GM12864 (cell line): ENCODE data around the gene CARD9.

Experiments
- DNase-seq: peaks from one replicate; pipeline ENCODE4 v3.0.0-alpha.2; 2011; ENCODE audit warnings: low read depth
- H3K4me3 ChIP-seq: 2 replicates; pipeline ENCODE4 v1.5.1; 2011; ENCODE audit warnings: mild to moderate bottlenecking, low read depth, low read length, control low read depth
- TF ChIP-seq, protein P1 (sequence below): IDR thresholded peaks from 2 replicates; pipeline ENCODE4 v1.5.1; 2011; ENCODE audit warnings: low read depth, mild to moderate bottlenecking, moderate library complexity, low read length, control low read depth, inconsistent platforms; ENCODE audit errors: missing control alignments

CARD9 gene

DNA sequence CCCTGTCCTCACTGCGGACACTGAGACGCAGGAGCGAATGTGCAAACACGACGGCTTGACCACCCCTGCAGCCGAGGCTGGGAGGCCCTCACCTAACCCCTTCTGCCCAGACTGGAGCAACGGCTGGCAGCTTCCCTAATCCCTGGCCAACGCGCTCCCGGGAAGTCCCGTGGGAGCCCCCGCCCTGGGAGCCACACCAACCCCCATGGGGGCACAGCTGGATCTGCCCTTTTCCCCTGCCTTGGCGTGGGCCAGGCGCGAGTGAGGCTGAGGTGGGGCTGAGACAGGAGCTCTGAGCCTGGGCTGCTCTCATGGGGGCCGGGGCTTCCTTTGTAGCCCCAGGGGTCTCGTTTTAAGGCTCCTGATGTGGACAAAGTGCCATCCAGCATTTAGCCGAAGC is 5.3 kb downstream of the CARD9 start:
- no peak for DNase-seq
- TF ChIP-seq, protein P1, sequence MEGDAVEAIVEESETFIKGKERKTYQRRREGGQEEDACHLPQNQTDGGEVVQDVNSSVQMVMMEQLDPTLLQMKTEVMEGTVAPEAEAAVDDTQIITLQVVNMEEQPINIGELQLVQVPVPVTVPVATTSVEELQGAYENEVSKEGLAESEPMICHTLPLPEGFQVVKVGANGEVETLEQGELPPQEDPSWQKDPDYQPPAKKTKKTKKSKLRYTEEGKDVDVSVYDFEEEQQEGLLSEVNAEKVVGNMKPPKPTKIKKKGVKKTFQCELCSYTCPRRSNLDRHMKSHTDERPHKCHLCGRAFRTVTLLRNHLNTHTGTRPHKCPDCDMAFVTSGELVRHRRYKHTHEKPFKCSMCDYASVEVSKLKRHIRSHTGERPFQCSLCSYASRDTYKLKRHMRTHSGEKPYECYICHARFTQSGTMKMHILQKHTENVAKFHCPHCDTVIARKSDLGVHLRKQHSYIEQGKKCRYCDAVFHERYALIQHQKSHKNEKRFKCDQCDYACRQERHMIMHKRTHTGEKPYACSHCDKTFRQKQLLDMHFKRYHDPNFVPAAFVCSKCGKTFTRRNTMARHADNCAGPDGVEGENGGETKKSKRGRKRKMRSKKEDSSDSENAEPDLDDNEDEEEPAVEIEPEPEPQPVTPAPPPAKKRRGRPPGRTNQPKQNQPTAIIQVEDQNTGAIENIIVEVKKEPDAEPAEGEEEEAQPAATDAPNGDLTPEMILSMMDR, result no peak
- no peak overlapping the region for H3K4me3 ChIP-seq

DNA sequence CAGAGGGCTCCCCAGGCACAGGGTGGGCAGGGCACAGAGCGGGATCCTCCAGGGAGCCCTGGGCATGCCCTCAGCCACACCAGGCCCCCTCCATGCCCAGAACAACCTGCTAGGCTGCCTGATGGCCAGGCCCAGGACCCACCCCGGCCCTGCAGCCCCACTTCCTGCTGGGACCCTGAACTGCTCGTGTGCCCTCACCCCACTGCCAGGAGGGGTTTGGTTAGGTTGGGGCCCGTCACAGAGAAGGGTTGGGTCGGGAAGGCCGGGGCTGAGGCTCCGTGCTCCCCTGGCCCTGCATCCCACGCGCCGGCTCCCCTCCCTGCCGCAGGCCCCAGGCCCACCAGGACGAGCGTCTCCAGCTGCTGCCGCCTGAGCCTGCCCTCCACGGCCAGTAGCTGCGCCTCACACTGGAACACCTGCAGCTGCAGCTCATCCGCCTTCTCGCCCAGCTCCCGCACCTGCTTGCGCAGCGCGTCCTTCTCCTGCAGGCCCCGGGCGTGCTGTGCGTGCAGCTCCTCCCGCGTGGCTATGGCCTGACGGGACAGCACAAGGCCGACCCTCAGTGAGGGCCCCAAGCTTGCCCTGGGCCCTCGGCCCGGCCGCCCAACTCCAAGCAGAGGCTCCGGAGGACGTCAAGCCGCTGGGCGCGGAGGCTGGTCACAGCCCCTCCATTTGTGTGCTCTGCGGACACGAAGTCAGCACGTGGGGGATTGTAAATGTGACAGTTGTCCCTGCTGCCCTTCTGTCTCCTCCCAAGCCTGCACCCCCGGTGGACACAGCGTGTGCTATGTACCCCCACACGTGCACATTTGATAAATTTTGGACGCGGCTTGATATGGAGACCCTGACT is 5.9 kb downstream of the CARD9 start:
- TF ChIP-seq, protein P1, result no peak
- H3K4me3 ChIP-seq, result no peak overlapping the region
- DNase-seq, result no peak

DNA sequence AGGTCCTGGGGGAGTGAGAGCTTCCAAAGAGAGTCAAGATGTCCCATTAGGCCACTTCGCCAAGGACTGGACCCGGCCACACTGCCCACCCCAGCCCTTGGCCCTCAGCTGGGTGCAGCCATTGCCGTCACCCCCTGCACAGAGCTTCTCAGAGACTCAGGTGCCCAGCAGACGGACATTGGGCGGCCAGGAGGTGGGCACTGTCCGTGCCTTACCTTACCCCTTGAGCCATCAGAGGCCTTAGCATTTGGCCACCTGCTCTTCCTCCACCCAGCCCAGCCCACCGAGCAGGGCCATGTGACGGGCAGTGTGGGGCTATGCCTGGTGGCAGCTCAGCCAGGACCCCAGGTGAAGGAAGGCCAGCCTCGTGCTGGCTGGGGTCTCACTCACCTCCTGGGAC is 6.6 kb downstream of the CARD9 start:
- no peak for DNase-seq
- TF ChIP-seq, protein P1, result no peak
- no peak overlapping the region for H3K4me3 ChIP-seq

DNA sequence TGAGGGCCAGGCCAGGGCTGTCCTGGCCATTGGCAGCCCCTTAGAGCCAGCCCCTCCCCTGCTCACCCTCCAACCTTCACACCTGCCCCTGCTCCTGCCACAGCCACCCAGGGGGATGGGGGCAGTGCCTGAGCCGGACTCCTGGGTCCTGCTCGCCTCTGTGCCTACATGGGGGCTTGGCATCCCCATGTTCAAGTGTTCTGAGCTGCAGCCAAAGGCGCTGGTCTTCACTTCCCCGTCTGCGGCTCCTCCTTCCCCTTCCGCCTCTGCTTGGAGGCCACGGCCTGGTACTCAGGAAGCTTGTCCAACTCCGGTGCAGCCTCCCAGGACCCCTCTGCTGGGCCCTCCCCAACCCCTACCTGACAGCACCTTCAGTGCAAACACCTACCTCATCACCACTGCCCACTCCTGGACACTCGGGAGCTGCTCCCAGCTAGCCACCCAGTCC is 7.7 kb downstream of the CARD9 start:
- TF ChIP-seq, protein P1, result no peak
- no peak for DNase-seq
- no peak overlapping the region for H3K4me3 ChIP-seq

DNA sequence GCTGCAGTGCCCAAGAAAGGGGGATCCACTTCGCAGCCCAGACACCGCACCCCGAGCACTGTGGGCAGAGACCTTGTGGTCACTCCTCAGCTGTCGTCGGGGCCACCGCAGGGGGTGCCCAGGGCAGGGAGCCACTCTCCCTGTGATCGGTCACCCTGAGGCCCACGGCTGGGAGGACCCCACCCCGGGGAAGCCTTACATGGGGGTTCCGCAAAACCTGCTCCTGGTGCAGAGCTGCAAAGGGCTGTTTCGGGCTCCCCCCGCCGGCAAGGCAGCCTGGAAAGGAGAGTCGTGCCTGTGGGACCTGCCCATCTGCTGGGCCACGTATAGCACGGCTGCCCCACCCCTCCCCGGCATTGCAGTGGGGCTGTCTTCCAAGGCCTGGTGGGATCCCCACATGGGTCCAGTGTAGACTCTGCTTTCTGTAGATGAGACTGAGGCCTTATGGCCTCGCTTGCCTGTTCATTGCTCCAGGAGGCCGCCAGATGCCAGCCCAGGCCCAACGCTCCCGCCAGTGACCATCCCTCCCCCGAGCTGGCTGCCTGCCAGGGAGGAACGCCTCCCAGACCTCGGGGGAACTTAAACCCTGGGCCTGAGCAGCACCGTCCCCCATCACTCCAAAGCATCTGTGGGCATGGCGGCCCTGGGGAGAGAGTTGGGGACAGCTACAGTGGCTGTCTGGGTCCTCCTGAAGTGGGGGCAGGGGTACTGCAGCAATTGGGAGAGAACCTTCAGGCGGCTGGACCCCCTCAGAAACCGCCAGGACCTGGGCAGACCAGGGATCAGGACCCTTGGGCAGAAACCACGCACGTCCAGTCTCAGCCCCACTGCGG is 8.3 kb downstream of the CARD9 start:
- no peak overlapping the region for H3K4me3 ChIP-seq
- TF ChIP-seq, protein P1, result no peak
- no peak for DNase-seq

DNA sequence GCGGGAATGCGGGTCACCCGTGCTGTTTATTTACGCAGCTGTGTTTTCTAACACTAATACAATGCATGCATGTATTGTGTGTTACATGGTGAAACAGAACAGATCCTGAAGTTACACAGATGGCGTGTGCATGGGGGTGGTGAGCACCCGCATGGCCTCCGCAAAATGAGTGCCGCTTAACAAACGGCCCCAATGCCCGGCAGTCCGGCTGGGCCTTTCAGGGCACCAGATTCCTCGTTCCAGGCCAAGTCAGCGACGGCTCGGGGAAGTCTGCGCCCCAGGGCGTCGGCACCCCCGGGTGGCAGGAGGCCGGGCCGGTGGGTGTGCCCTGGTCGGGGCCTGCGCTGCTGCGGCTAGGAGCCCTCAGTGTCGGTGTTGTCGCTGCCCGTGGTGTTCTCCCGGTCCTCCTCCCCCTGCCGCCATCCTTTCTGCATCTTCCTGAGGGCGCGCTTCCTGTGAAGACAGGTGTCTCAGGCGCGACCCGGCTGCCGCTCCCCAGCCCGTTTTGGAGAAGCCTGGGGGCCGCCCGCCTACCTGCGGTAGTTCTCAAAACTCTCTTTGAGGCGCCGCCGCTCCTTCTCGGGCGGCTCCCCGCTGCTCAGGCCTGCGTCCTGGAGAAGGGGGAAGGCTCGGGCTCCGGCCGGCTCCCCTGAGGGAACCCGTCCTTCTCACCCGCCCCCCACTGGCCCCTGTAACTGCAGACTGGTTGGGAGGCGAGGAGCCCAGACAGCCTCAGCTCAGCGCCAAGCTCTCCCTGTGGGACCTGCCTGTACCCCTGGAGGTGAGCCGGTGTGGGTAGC is 9.3 kb downstream of the CARD9 start:
- TF ChIP-seq, protein P1, result no peak
- DNase-seq, result no peak
- H3K4me3 ChIP-seq, result no peak overlapping the region
